Thoracic aorta (tissue), 2 donors: ENCODE measurements around the gene RABEPK. TPM values are rescaled to one million over a fixed set of nuclear protein-coding genes. Genes with fewer than 3 reads are reported as not detected.

Source experiments
- ATAC-seq: fragments of 150-250 bp; one replicate; pipeline ENCODE4 v1.8.0; 2017; ENCODE audit warnings: low read depth; ENCODE audit not compliant: insufficient number of reproducible peaks, low FRiP score
- DNase-seq: peaks from one replicate; pipeline ENCODE4 v3.0.0-alpha.2; 2020; ENCODE audit warnings: low spot score
- H3K27ac ChIP-seq, 2 donors: fragments of 200-600 bp; sonication (generic); 1 replicate in 1 of 2; 2 replicates in 1 of 2; pipeline ENCODE4 v1.5.1; 2016; ENCODE audit warnings: mild to moderate bottlenecking in 2 of 2, moderate library complexity in 2 of 2
- H3K27me3 ChIP-seq: fragments of 200-600 bp; sonication (generic); replicated peaks from 2 replicates; pipeline ENCODE4 v1.6.0; 2016; ENCODE audit warnings: mild to moderate bottlenecking; ENCODE audit not compliant: insufficient read depth
- H3K36me3 ChIP-seq: fragments of 200-600 bp; sonication (generic); one replicate; pipeline ENCODE4 v1.5.1; 2016
- H3K4me1 ChIP-seq, 2 donors: fragments of 200-600 bp; sonication (generic); 1 replicate in 1 of 2; 2 replicates in 1 of 2; pipeline versions ENCODE4 v1.5.1 to v1.6.0; 2016; ENCODE audit warnings: low read depth in 2 of 2, mild to moderate bottlenecking in 1 of 2; ENCODE audit not compliant: control insufficient read depth in 1 of 2
- H3K4me3 ChIP-seq: fragments of 200-600 bp; sonication (generic); 2 replicates; pipeline ENCODE4 v1.5.1; 2016; ENCODE audit warnings: mild to moderate bottlenecking
- H3K9me3 ChIP-seq: fragments of 200-600 bp; sonication (generic); 2 replicates; pipeline ENCODE4 v1.5.1; 2016
- CTCF ChIP-seq: fragments of 200-600 bp; sonication (generic); IDR thresholded peaks from one replicate; pipeline ENCODE4 v1.5.1; 2019; ENCODE audit warnings: antibody characterized with exemption
- total RNA-seq, 2 donors: library from RNA; depleted of rRNA; stranded (reverse); fragments of >200 nt; gene quantifications; one replicate each; pipeline versions ENCODE4 v1.1.0 to v1.2.3, GENCODE V29; 2016

RABEPK gene
- total RNA-seq, 2 donors from 2014 or later, result 8.1 to 9.9 TPM

GRCh38 chr9:125241863-125242739 lies 41.8 kb downstream of the RABEPK start:
- Histone ChIP-seq H3K27me3 (no peaks in the 10 kb centered on the region), H3K4me3 (peak overlapping the region; percentile 98), H3K36me3 (peaks cover 22% of the 10 kb centered on the region), H3K27ac (peak overlapping the region; percentile 93 to 96), H3K4me1 (peaks cover 28 to 37% of the 10 kb centered on the region in 2 donors), H3K9me3 (no peaks in the 10 kb centered on the region)
- peak; percentile 13 for ATAC-seq
- no peak for DNase-seq
- TF ChIP-seq CTCF, result no peak

GRCh38 chr9:125243792-125244260 lies 43.5 kb downstream of the RABEPK start:
- Histone ChIP-seq H3K4me3 (no peak overlapping the region), H3K4me1 (peaks cover 14 to 20% of the 10 kb centered on the region in 2 donors), H3K27ac (no peak overlapping the region), H3K9me3 (no peaks in the 10 kb centered on the region), H3K36me3 (peaks cover 7% of the 10 kb centered on the region), H3K27me3 (no peaks in the 10 kb centered on the region)
- ATAC-seq (no peak), DNase-seq (no peak)
- TF ChIP-seq CTCF, result no peak

GRCh38 chr9:125246261-125246667 lies 45.9 kb downstream of the RABEPK start:
- H3K27me3 ChIP-seq, result no peaks in the 10 kb centered on the region
- no peak for TF ChIP-seq CTCF
- no peak overlapping the region for H3K27ac ChIP-seq
- ATAC-seq (no peak), DNase-seq (no peak)
- no peak overlapping the region for H3K4me3 ChIP-seq
- H3K9me3 ChIP-seq, result no peaks in the 10 kb centered on the region
- H3K4me1 ChIP-seq, result peaks cover 4 to 7% of the 10 kb centered on the region in 2 donors
- no peaks in the 10 kb centered on the region for H3K36me3 ChIP-seq

- H3K4me3 ChIP-seq, result no peak overlapping the region
- no peaks in the 10 kb centered on the region for H3K4me1 ChIP-seq
- DNase-seq (no peak), ATAC-seq (no peak)
- no peak for TF ChIP-seq CTCF
- no peaks in the 10 kb centered on the region for H3K9me3 ChIP-seq
- H3K36me3 ChIP-seq, result no peaks in the 10 kb centered on the region
- no peak overlapping the region for H3K27ac ChIP-seq
- H3K27me3 ChIP-seq, result no peaks in the 10 kb centered on the region
Measured at GRCh38 chr9:125254231-125254630, 53.9 kb downstream of the RABEPK start.

GRCh38 chr9:125255781-125256391 lies 55.5 kb downstream of the RABEPK start:
- Histone ChIP-seq H3K4me3 (no peak overlapping the region), H3K27ac (no peak overlapping the region), H3K36me3 (no peaks in the 10 kb centered on the region), H3K4me1 (peaks cover 0 to under 1% of the 10 kb centered on the region in 2 donors), H3K27me3 (no peaks in the 10 kb centered on the region), H3K9me3 (no peaks in the 10 kb centered on the region)
- DNase-seq (no peak), ATAC-seq (no peak)
- no peak for TF ChIP-seq CTCF
